ENCODE data around the gene MZB1. TPM values are rescaled to one million over a fixed set of nuclear protein-coding genes. Genes with fewer than 3 reads are reported as not detected.

The MZB1 gene
- total RNA-seq, 1 donor from 2014 or later: 5.2 TPM

DNA sequence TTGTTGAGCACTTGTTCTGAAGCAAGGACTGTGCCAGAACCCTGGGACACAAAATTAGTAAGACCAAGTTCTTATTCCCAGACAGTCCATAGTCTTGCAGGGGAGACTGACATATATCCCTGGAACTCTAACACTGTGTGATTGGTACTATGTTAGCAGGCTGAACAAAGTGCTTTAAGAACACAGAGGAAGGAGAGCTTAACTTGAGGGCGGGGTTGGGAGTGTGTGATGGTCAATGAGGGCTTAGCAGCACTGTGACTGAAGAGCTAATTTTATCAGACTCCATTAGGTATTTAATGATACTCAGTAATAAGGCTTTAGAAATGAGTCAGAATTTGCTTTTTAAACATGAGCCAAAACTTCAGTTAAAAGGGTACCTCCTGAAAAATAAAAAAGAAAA, 29.1 kb upstream of the MZB1 start:
- ATAC-seq (no peak), DNase-seq (no peak)
- TF ChIP-seq, protein P1, sequence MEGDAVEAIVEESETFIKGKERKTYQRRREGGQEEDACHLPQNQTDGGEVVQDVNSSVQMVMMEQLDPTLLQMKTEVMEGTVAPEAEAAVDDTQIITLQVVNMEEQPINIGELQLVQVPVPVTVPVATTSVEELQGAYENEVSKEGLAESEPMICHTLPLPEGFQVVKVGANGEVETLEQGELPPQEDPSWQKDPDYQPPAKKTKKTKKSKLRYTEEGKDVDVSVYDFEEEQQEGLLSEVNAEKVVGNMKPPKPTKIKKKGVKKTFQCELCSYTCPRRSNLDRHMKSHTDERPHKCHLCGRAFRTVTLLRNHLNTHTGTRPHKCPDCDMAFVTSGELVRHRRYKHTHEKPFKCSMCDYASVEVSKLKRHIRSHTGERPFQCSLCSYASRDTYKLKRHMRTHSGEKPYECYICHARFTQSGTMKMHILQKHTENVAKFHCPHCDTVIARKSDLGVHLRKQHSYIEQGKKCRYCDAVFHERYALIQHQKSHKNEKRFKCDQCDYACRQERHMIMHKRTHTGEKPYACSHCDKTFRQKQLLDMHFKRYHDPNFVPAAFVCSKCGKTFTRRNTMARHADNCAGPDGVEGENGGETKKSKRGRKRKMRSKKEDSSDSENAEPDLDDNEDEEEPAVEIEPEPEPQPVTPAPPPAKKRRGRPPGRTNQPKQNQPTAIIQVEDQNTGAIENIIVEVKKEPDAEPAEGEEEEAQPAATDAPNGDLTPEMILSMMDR (IDR thresholded peaks at IDR 0.05): no peak
- Histone ChIP-seq H3K4me1 (peaks cover 18% of the 10 kb centered on the region), H3K36me3 (peaks cover 25% of the 10 kb centered on the region), H3K9me3 (no peaks in the 10 kb centered on the region), H3K27ac (no peak overlapping the region), H3K4me3 (no peak overlapping the region), H3K27me3 (no peaks in the 10 kb centered on the region)
- intact Hi-C loops (cut with DNase I): no loop called here

DNA sequence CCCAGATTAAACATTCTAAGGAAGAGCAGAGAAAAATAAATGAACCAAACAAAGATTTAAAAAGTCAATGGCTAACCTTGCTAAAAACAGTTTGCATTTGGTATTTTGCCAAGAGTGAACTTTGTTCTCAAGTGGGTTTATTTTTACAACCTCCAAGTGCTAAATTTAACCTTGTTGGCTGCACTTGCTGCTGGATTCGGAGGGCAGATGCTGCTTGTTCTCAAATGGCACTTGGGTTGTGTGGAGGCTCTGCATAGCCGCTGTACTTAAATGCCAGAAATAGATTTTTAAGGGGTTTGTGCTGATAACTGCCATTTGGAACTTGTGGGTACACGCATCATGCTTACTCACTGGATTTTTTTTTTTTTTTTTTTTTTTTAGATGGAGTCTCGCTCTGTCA, 27.5 kb upstream of the MZB1 start:
- Histone ChIP-seq H3K36me3 (peaks cover 20% of the 10 kb centered on the region), H3K27ac (no peak overlapping the region), H3K27me3 (no peaks in the 10 kb centered on the region), H3K4me1 (peaks cover 18% of the 10 kb centered on the region), H3K4me3 (no peak overlapping the region), H3K9me3 (no peaks in the 10 kb centered on the region)
- TF ChIP-seq, protein P1 (IDR thresholded peaks at IDR 0.05): no peak
- intact Hi-C loops (cut with DNase I): no loop called here
- DNase-seq (no peak), ATAC-seq (no peak)

DNA sequence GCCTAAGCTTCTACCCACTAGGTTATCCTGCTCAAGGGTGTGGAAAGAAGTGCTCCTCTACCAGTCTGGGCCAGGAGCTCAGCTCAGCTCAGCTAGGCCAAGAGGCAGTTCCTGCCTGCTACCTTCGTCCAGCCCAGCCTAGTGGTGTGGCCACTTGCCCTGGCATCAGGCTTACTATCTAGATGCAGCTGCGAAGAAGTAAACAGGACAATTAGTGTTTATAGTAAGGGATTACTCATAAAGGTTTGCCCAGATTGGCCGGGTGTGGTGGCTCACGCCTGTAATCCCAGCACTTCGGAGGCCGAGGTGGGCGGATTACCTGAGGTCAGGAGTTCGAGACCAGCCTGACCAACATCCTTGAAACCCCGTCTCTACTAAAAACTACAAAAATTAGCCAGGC, 26.9 kb upstream of the MZB1 start:
- TF ChIP-seq, protein P1 (IDR thresholded peaks at IDR 0.05): no peak
- Histone ChIP-seq H3K36me3 (peaks cover 20% of the 10 kb centered on the region), H3K27ac (no peak overlapping the region), H3K4me1 (peaks cover 18% of the 10 kb centered on the region), H3K27me3 (no peaks in the 10 kb centered on the region), H3K4me3 (no peak overlapping the region), H3K9me3 (no peaks in the 10 kb centered on the region)
- peak; percentile 34 for ATAC-seq
- intact Hi-C loops (cut with DNase I): no loop called here
- DNase-seq: no peak

DNA sequence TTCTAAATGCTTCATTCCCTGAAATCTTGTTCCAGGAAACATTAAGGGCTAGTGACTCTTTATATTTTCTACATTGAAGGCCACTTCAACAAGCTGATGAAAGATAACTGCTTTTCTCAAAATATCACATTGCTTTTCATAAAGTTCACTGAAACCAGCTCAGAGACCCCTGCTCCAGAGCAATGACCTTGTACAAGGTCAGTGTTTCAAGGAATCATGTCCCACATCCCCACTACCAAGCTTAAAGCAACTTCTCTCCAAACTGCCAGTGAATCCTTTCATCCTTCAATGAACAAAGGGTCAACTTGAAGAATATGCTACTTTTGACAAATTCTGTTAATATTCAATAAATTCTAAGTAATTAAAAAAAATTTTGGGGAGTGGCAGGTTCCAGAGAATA, 26.2 kb upstream of the MZB1 start:
- Histone ChIP-seq H3K4me3 (no peak overlapping the region), H3K27me3 (no peaks in the 10 kb centered on the region), H3K36me3 (peaks cover 14% of the 10 kb centered on the region), H3K27ac (no peak overlapping the region), H3K4me1 (peaks cover 18% of the 10 kb centered on the region), H3K9me3 (no peaks in the 10 kb centered on the region)
- ATAC-seq (no peak), DNase-seq (no peak)
- intact Hi-C loops (cut with DNase I): no loop called here
- TF ChIP-seq, protein P1 (IDR thresholded peaks at IDR 0.05): no peak

DNA sequence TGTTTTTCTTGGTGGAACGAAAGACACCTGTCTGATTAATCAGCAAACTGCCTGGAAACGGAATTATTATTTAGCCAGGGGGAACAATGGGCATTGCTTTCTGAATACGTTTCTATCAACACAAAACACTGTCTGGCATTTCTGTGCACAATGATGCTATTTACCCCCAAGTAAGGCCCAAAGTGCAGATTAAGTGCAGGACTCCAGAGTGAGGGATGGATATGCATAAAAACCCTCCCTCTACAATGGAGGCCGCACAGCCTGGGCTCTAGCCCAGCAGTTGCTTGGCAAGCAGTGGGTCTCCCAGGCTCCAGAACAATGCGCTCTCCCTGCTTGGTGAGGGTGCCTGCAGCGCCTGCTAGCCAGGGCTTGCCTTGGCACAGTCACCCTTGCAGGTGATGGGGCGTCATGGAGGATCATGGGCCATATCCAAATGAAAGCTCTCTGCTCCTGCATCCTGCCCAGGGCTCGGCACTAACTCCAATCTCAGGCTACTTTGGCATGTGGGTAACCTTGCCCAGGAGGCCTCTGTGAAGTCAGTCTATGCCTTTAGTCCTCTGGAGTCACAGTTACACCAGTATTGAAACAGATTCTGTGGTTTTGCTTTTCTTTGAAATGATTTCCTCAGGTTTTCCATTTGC, 25.6 kb upstream of the MZB1 start:
- ATAC-seq (no peak), DNase-seq (no peak)
- Histone ChIP-seq H3K9me3 (no peaks in the 10 kb centered on the region), H3K27me3 (no peaks in the 10 kb centered on the region), H3K27ac (no peak overlapping the region), H3K4me3 (no peak overlapping the region), H3K4me1 (peaks cover 18% of the 10 kb centered on the region), H3K36me3 (peaks cover 14% of the 10 kb centered on the region)
- TF ChIP-seq, protein P1 (IDR thresholded peaks at IDR 0.05): no peak
- intact Hi-C loops (cut with DNase I): no loop called here
